HepG2 (cell line): ENCODE results near the gene GLYR1. TPM values are rescaled to one million over a fixed set of nuclear protein-coding genes. Genes with fewer than 3 reads are reported as not detected.

Experiments used
- ATAC-seq: fragments of 200-7000 bp; cut with Tn5 transposase; 3 replicates; pipeline ENCODE4 v1.9.1; 2020; ENCODE audit warnings: mild to moderate bottlenecking, moderate library complexity
- BruUV-seq: library from RNA; stranded (reverse); fragments of 400-500 nt; replicated peaks from 2 replicates; lab custom pipeline; 2021; lab: Mats Ljungman, UMichigan
- CTCF ChIA-PET: fragments of 300-600 bp; formaldehyde crosslinking; extraction: SDS; loops from one replicate; lab custom pipeline; 2021; ENCODE audit warnings: low total read pairs, inconsistent platforms, low intra/inter-chr PET ratio; lab: Yijun Ruan, JAX
- POLR2A ChIA-PET: fragments of 350-600 bp; sonication (Branson Sonifier 250); formaldehyde crosslinking; loops from one replicate; lab custom pipeline; 2020; ENCODE audit warnings: antibody characterized with exemption, inconsistent platforms; lab: Yijun Ruan, JAX
- DNase-seq: peaks from one replicate; pipeline ENCODE4 v3.0.0-alpha.2; 2015; ENCODE audit warnings: low spot score
- FAIRE-seq: peaks from 3 replicates; lab custom pipeline; 2011; peaks lifted over from hg19 to GRCh38; lab: Jason Lieb, UNC
- H2AFZ ChIP-seq: one replicate; pipeline ENCODE4 v1.6.1; 2011; ENCODE audit warnings: low read length, inconsistent platforms
- H3K27ac ChIP-seq: fragments of 300-600 bp; 3 replicates; pipeline ENCODE4 v1.8.0; 2011; ENCODE audit warnings: mixed run types, mild to moderate bottlenecking, mixed read lengths, low read length, inconsistent platforms; ENCODE audit not compliant: insufficient read depth; ENCODE audit errors: extremely low read length
- H3K27me3 ChIP-seq, 2 experiments: fragments of 200-600 bp in 1 of 2; 2 replicates in 1 of 2; 3 replicates in 1 of 2; pipeline versions ENCODE4 v1.6.0 to v1.8.0; 2011; ENCODE audit warnings: low read length in 2 of 2, mild to moderate bottlenecking in 2 of 2, moderate library complexity in 2 of 2, inconsistent platforms in 1 of 2; ENCODE audit not compliant: insufficient read depth in 2 of 2, control insufficient read depth in 1 of 2
- H3K36me3 ChIP-seq, 2 experiments: fragments of 200-600 bp in 1 of 2; replicated peaks in 1 of 2; 2 replicates in 1 of 2; 3 replicates in 1 of 2; pipeline versions ENCODE4 v1.5.1 to v1.8.0; 2011; ENCODE audit warnings: low read length in 2 of 2, inconsistent platforms in 1 of 2; ENCODE audit not compliant: insufficient read depth in 2 of 2, control insufficient read depth in 1 of 2
- H3K4me1 ChIP-seq: 2 replicates; pipeline ENCODE4 v1.5.1; 2012; ENCODE audit warnings: low read length, inconsistent platforms; ENCODE audit not compliant: insufficient read depth
- H3K4me2 ChIP-seq: 2 replicates; pipeline ENCODE4 v1.6.0; 2011; ENCODE audit warnings: low read depth, low read length, inconsistent platforms
- H3K4me3 ChIP-seq, 3 experiments: fragments of 200-600 bp in 1 of 3; sonication (generic), shearing (Covaris generic) in 1 of 3; replicated peaks in 1 of 3; 2 replicates each; pipeline ENCODE4 v1.5.1; 2011 to 2016; ENCODE audit warnings: low read length in 3 of 3, inconsistent platforms in 2 of 3, low read depth in 2 of 3, mild to moderate bottlenecking in 2 of 3, control low read depth in 1 of 3, mixed read lengths in 1 of 3; ENCODE audit not compliant: insufficient read depth in 1 of 3
- H3K79me2 ChIP-seq: one replicate; pipeline ENCODE4 v1.6.1; 2011; ENCODE audit warnings: low read length, inconsistent platforms; ENCODE audit not compliant: insufficient read depth
- H3K9ac ChIP-seq: 2 replicates; pipeline ENCODE4 v1.6.0; 2011; ENCODE audit warnings: mild to moderate bottlenecking, low read depth, low read length, inconsistent platforms; ENCODE audit not compliant: insufficient read depth
- H3K9me3 ChIP-seq: 2 replicates; pipeline ENCODE4 v1.5.1; 2012; ENCODE audit warnings: mild to moderate bottlenecking, low read length
- H4K20me1 ChIP-seq: 2 replicates; pipeline ENCODE4 v1.6.0; 2011; ENCODE audit warnings: inconsistent platforms, mild to moderate bottlenecking, low read length, moderate library complexity; ENCODE audit not compliant: insufficient read depth
- CAMTA2 ChIP-seq: sonication (generic); formaldehyde crosslinking; IDR thresholded peaks from 2 replicates; pipeline ENCODE4 v1.4.0; 2020; ENCODE audit warnings: mild to moderate bottlenecking, missing genetic modification reagents, borderline replicate concordance
- CBX5 ChIP-seq: sonication (generic); formaldehyde crosslinking; IDR thresholded peaks from 2 replicates; pipeline ENCODE4 v1.4.0; 2020; ENCODE audit warnings: missing genetic modification reagents, borderline replicate concordance
- FOXA3 ChIP-seq: IDR thresholded peaks from 2 replicates; pipeline ENCODE4 v1.6.1; 2016; ENCODE audit warnings: missing genetic modification reagents, missing compliant biosample characterization
- JDP2 ChIP-seq: sonication (generic); formaldehyde crosslinking; IDR thresholded peaks from 2 replicates; pipeline ENCODE4 v1.8.1; 2022; ENCODE audit warnings: missing genetic modification reagents, borderline replicate concordance
- PBX3 ChIP-seq: sonication (generic); formaldehyde crosslinking; IDR thresholded peaks from 2 replicates; pipeline ENCODE4 v1.8.1; 2023; ENCODE audit warnings: missing genetic modification reagents, inconsistent platforms, borderline replicate concordance
- RXRA ChIP-seq: sonication (generic); formaldehyde crosslinking; IDR thresholded peaks from 2 replicates; pipeline ENCODE4 v1.5.1; 2020; ENCODE audit warnings: missing genetic modification reagents
- SCMH1 ChIP-seq: sonication (generic); formaldehyde crosslinking; IDR thresholded peaks from 2 replicates; pipeline ENCODE4 v1.9.0; 2021; ENCODE audit warnings: missing genetic modification reagents, mild to moderate bottlenecking, borderline replicate concordance
- ZBTB26 ChIP-seq: IDR thresholded peaks from 2 replicates; pipeline ENCODE4 v1.6.1; 2016; ENCODE audit warnings: missing compliant biosample characterization, missing genetic modification reagents, borderline replicate concordance
- ZEB1 ChIP-seq: IDR thresholded peaks from 2 replicates; pipeline ENCODE4 v1.6.1; 2012; ENCODE audit warnings: mild to moderate bottlenecking, low read depth, inconsistent platforms; ENCODE audit not compliant: insufficient replicate concordance
- ZMAT3 ChIP-seq: sonication (generic); formaldehyde crosslinking; conservative IDR thresholded peaks from 2 replicates; pipeline ENCODE4 v1.7.0; 2021; ENCODE audit warnings: missing genetic modification reagents
- WGBS: methylation state at CpG from one replicate; pipeline ENCODE4 v1.1.6; 2017; ENCODE audit warnings: low lambda C conversion rate; 5-methylcytosine and 5-hydroxymethylcytosine counted together
- in situ Hi-C: cut with HindIII; loops from 2 replicates; pipeline ENCODE4 v1.10.0; 2017; ENCODE audit warnings: low pct_unique_long_range_greater_than_20kb; ENCODE audit not compliant: extremely low pct_ligation_motif_present
- intact Hi-C: fragments of 100-400 bp; cut with micrococcal nuclease; formaldehyde crosslinking; loops from one replicate; pipeline ENCODE4 v1.10.0; 2022; ENCODE audit not compliant: unreplicated experiment
- polyA plus RNA-seq, 8 experiments: library from polyadenylated mRNA; depleted of rRNA in 3 of 8; stranded (reverse) in 7 of 8; unstranded in 1 of 8; fragments of >200 nt; fragmentation: Illumina TruSeq in 4 of 8; extraction: Trizol in 4 of 8; gene quantifications; 2 replicates each; pipeline versions ENCODE4 v1.2.1 to v1.2.3, GENCODE V29; 2011 to 2016; ENCODE audit warnings: low read depth in 4 of 8, missing spikeins in 1 of 8, mixed read lengths in 1 of 8; ENCODE audit not compliant: insufficient read depth in 1 of 8
- total RNA-seq, 5 experiments: library from RNA; depleted of rRNA; stranded (reverse); fragments of >200 nt; fragmentation: Illumina TruSeq; extraction: Trizol; gene quantifications; 2 replicates each; pipeline ENCODE4 v1.2.3, GENCODE V29; 2016; ENCODE audit warnings: low read depth in 1 of 5
- TF ChIP-seq, protein P1 (sequence below): sonication (generic); formaldehyde crosslinking; IDR thresholded peaks from 2 replicates; pipeline ENCODE4 v1.5.0; 2020; ENCODE audit warnings: missing genetic modification reagents

Gene GLYR1
- total and polyA plus RNA-seq, 2 of the 13 experiments (the other 11 are each of a cell fraction or from before 2014, with no cell fraction given) = 28.3 to 48.7 TPM

DNA sequence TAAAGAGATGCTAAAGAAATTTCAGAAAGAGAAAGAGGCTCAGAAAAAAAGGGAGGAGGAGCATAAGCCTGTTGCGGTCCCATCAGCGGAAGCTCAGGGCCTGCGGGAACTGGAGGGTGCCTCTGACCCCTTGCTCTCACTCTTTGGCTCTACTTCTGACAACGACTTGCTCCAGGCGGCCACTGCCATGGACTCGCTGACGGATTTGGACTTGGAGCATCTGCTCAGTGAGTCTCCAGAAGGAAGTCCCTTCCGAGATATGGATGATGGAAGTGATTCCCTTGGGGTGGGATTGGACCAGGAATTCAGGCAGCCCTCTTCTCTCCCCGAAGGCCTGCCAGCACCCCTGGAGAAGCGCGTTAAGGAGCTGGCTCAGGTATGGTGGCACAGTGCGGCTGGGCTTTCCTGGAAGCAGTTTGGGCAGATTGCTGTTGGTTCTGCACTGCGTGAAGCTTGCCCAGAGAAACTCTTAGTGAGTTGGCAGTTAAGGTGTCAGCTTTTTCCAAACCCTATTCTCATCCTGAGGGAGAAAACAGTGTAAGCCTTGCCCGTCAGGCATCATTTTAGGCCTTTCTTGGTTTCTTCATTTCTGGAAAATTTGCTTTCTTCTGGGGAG is 13.7 kb upstream of the GLYR1 start:
- no peaks in the 10 kb centered on the region for H3K9me3 ChIP-seq

DNA sequence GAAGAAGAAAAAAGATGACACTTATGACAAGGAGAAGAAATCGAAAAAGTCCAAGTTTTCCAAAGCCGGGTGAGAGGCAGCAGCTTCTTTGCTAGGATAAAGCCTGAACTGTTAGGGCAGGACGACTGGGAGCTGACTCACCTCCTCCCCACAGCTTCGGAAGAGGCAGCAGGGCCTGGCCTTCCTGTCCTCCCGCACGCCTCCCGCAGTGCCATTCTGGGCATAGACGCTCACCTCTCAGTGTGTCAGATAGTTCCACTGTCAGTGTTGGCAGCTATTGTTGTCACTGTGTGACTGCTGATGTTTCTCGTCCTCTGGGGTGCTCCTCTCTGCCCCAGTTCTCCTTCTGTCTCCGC is 12.8 kb upstream of the GLYR1 start:
- BruUV-seq = no TSS peak
- intact Hi-C loops = no loop called here
- ATAC-seq (no peak), DNase-seq (no peak), FAIRE-seq (no peak)
- Histone ChIP-seq H3K27me3 (no peaks in the 10 kb centered on the region), H3K36me3 (peaks cover 29 to 95% of the 10 kb centered on the region in 2 experiments), H3K4me2 (no peak overlapping the region), H2AFZ (no peak overlapping the region), H3K4me1 (peaks cover 8% of the 10 kb centered on the region; the same call in 1 of the 2 replicates), H3K9me3 (no peaks in the 10 kb centered on the region), H4K20me1 (no peaks in the 10 kb centered on the region), H3K27ac (no peak overlapping the region), H3K79me2 (peaks cover 26% of the 10 kb centered on the region), H3K9ac (no peak overlapping the region), H3K4me3 (no peak overlapping the region)
- no peak for TF ChIP-seq CAMTA2 (CRISPR knock-in tag)
- TF ChIP-seq ZMAT3 = no peak
- TF ChIP-seq PBX3 (CRISPR knock-in tag) = no peak
- TF ChIP-seq, protein P1, sequence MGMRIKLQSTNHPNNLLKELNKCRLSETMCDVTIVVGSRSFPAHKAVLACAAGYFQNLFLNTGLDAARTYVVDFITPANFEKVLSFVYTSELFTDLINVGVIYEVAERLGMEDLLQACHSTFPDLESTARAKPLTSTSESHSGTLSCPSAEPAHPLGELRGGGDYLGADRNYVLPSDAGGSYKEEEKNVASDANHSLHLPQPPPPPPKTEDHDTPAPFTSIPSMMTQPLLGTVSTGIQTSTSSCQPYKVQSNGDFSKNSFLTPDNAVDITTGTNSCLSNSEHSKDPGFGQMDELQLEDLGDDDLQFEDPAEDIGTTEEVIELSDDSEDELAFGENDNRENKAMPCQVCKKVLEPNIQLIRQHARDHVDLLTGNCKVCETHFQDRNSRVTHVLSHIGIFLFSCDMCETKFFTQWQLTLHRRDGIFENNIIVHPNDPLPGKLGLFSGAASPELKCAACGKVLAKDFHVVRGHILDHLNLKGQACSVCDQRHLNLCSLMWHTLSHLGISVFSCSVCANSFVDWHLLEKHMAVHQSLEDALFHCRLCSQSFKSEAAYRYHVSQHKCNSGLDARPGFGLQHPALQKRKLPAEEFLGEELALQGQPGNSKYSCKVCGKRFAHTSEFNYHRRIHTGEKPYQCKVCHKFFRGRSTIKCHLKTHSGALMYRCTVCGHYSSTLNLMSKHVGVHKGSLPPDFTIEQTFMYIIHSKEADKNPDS (CRISPR knock-in tag) = no peak
- no peak for TF ChIP-seq FOXA3
- 96% methylated on average over 10 of the region's 10 CpGs for WGBS
- ChIA-PET POLR2A (no interaction called here), CTCF (no interaction called here)
- in situ Hi-C loops = no loop called here

More for the DNA sequence above, 13.7 kb upstream of the GLYR1 start:
- Histone ChIP-seq H3K4me2 (no peak overlapping the region), H3K4me1 (peaks cover 8% of the 10 kb centered on the region; the same call in 1 of the 2 replicates), H3K79me2 (peaks cover 30% of the 10 kb centered on the region), H2AFZ (no peak overlapping the region), H3K4me3 (no peak overlapping the region), H3K27me3 (no peaks in the 10 kb centered on the region), H4K20me1 (no peaks in the 10 kb centered on the region), H3K27ac (no peak overlapping the region), H3K36me3 (peaks cover 26 to 87% of the 10 kb centered on the region in 2 experiments), H3K9ac (no peak overlapping the region)
- BruUV-seq = no TSS peak
- in situ Hi-C loops (no loop called here), intact Hi-C loops (no loop called here)
- POLR2A ChIA-PET = no interaction called here
- TF ChIP-seq ZEB1 (no peak), JDP2 (CRISPR knock-in tag) (no peak), RXRA (CRISPR knock-in tag) (no peak), ZBTB26 (no peak), CBX5 (CRISPR knock-in tag) (no peak), SCMH1 (no peak)
- FAIRE-seq (no peak), ATAC-seq (no peak), DNase-seq (no peak)
- CTCF ChIA-PET = no interaction called here
- WGBS = 96% methylated on average over 13 of the region's 14 CpGs
